ENCODE measurements around the gene FOXO1.

The FOXO1 gene

DNA sequence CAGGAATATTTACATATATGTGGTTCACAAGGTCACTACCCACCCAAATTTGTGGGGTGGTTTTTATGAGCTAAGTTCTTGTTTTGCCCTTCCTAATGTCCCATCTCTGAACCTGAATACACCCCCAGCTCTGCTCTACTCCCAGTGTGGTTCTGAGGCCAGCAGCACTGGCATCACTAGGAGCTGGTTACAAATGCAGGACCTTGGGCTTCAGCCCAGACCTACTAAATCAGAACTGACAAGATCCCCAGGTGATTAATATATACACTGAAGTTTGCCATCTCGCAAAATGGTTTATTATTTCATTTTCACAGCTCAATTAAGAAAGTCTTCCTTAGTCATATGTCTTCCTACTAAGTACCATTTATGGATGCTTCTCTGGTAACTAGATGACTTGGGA is 67.9 kb downstream of the FOXO1 start:
- TF ChIP-seq MAX (IDR thresholded peaks at IDR 0.05; ENCODE audit: low read depth, low read length) (no peak), MYC (IDR thresholded peaks at IDR 0.05; ENCODE audit: low read depth, low read length) (no peak), POLR2A (IDR thresholded peaks at IDR 0.05; ENCODE audit: extremely low read depth, insufficient read length) (no peak), CTCF (IDR thresholded peaks at IDR 0.05; ENCODE audit: low read depth, low read length) (no peak)
- no peak overlapping the region for H3K4me3 ChIP-seq (ENCODE audit: low read depth, low read length)
- no peak for DNase-seq (ENCODE audit: low read depth)

GRCh38 chr13:40597735-40598365 is 68.6 kb downstream of the FOXO1 start:
- TF ChIP-seq MAX (IDR thresholded peaks at IDR 0.05; ENCODE audit: low read depth, low read length): no peak
- TF ChIP-seq MYC (IDR thresholded peaks at IDR 0.05; ENCODE audit: low read depth, low read length): no peak
- no peak overlapping the region for H3K4me3 ChIP-seq (ENCODE audit: low read depth, low read length)
- no peak for DNase-seq (ENCODE audit: low read depth)

- no peak for TF ChIP-seq MAX (IDR thresholded peaks at IDR 0.05; ENCODE audit: low read depth, low read length)
- no peak for TF ChIP-seq POLR2A (IDR thresholded peaks at IDR 0.05; ENCODE audit: extremely low read depth, insufficient read length)
- no peak for TF ChIP-seq CTCF (IDR thresholded peaks at IDR 0.05; ENCODE audit: low read depth, low read length)
- TF ChIP-seq MYC (IDR thresholded peaks at IDR 0.05; ENCODE audit: low read depth, low read length): no peak
- H3K4me3 ChIP-seq (ENCODE audit: low read depth, low read length): no peak overlapping the region
- no peak for DNase-seq (ENCODE audit: low read depth)
These were observed 70.0 kb downstream of the FOXO1 start for GRCh38 chr13:40596484-40596883.

GRCh38 chr13:40595693-40596092 is 70.7 kb downstream of the FOXO1 start:
- TF ChIP-seq MYC (IDR thresholded peaks at IDR 0.05; ENCODE audit: low read depth, low read length): no peak
- TF ChIP-seq CTCF (IDR thresholded peaks at IDR 0.05; ENCODE audit: low read depth, low read length): no peak
- no peak for TF ChIP-seq MAX (IDR thresholded peaks at IDR 0.05; ENCODE audit: low read depth, low read length)
- no peak for TF ChIP-seq POLR2A (IDR thresholded peaks at IDR 0.05; ENCODE audit: extremely low read depth, insufficient read length)
- no peak overlapping the region for H3K4me3 ChIP-seq (ENCODE audit: low read depth, low read length)
- DNase-seq (ENCODE audit: low read depth): no peak

DNA sequence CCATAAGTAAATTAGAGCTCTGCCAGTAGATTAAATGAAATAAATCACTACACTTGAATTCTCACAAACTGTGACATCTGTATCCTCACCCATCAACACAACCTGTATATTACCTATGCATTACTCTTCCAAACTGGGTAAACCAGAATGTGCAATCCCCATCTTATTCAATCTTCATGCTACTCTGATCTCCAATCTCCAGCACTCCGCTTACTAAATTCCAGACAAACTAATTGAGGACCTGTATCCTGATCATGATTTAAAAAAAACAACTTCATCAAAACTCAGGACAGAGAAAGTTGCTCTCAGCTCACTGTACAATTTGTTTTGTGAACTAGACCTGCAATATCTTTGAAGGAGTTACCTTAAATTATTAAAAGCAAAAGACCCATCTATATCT is 74.4 kb downstream of the FOXO1 start:
- no peak for TF ChIP-seq CTCF (IDR thresholded peaks at IDR 0.05; ENCODE audit: low read depth, low read length)
- no peak for TF ChIP-seq MYC (IDR thresholded peaks at IDR 0.05; ENCODE audit: low read depth, low read length)
- TF ChIP-seq POLR2A (IDR thresholded peaks at IDR 0.05; ENCODE audit: extremely low read depth, insufficient read length): no peak
- TF ChIP-seq MAX (IDR thresholded peaks at IDR 0.05; ENCODE audit: low read depth, low read length): no peak
- H3K4me3 ChIP-seq (ENCODE audit: low read depth, low read length): no peak overlapping the region

GRCh38 chr13:40591091-40591490 is 75.3 kb downstream of the FOXO1 start:
- TF ChIP-seq MAX (IDR thresholded peaks at IDR 0.05; ENCODE audit: low read depth, low read length): no peak
- TF ChIP-seq MYC (IDR thresholded peaks at IDR 0.05; ENCODE audit: low read depth, low read length): no peak
- no peak for TF ChIP-seq CTCF (IDR thresholded peaks at IDR 0.05; ENCODE audit: low read depth, low read length)
- no peak for TF ChIP-seq POLR2A (IDR thresholded peaks at IDR 0.05; ENCODE audit: extremely low read depth, insufficient read length)
- no peak overlapping the region for H3K4me3 ChIP-seq (ENCODE audit: low read depth, low read length)
- no peak for DNase-seq (ENCODE audit: low read depth)

More for the DNA sequence above, 74.4 kb downstream of the FOXO1 start:
- DNase-seq (ENCODE audit: low read depth): no peak
